Effector memory CD4-positive, alpha-beta T cell (primary cell): ENCODE measurements around the gene KIAA1586.
"Not testable (repeated sequence)": the region's sequence is repeated elsewhere in the genome, so short reads cannot be mapped to it uniquely, and the experiment has no call there.

Experiments used
- DNase-seq, 3 donors: peaks; one replicate each; pipeline ENCODE4 v3.0.0-alpha.2; 2020
- H3K27ac ChIP-seq: 2 replicates; pipeline ENCODE4 v1.7.0; 2013; ENCODE audit warnings: mild to moderate bottlenecking, low read length, moderate library complexity; ENCODE audit not compliant: insufficient read depth, poor library complexity, severe bottlenecking
- H3K27me3 ChIP-seq: replicated peaks from 2 replicates; pipeline ENCODE4 v1.7.0; 2013; ENCODE audit warnings: mild to moderate bottlenecking, low read length; ENCODE audit not compliant: insufficient read depth, control insufficient read depth, poor library complexity, severe bottlenecking
- H3K36me3 ChIP-seq: 2 replicates; pipeline ENCODE4 v1.7.0; 2013; ENCODE audit warnings: mild to moderate bottlenecking, low read length, moderate library complexity; ENCODE audit not compliant: control insufficient read depth, insufficient read depth
- H3K4me1 ChIP-seq: 2 replicates; pipeline ENCODE4 v1.7.0; 2013; ENCODE audit warnings: low read length, mild to moderate bottlenecking; ENCODE audit not compliant: control insufficient read depth, insufficient read depth, poor library complexity, severe bottlenecking
- H3K4me3 ChIP-seq: 2 replicates; pipeline ENCODE4 v1.7.0; 2013; ENCODE audit warnings: low read length, low read depth, mild to moderate bottlenecking; ENCODE audit not compliant: insufficient read depth, poor library complexity, severe bottlenecking
- H3K9me3 ChIP-seq: 2 replicates; pipeline ENCODE4 v1.7.0; 2013; ENCODE audit warnings: mild to moderate bottlenecking, low read length, moderate library complexity; ENCODE audit not compliant: control insufficient read depth

The KIAA1586 gene

GRCh38 chr6:57040011-57040410 lies 6.5 kb upstream of the KIAA1586 start:
- Histone ChIP-seq H3K27me3 (no peaks in the 10 kb centered on the region), H3K27ac (no peak overlapping the region), H3K4me1 (no peaks in the 10 kb centered on the region), H3K4me3 (no peak overlapping the region), H3K9me3 (no peaks in the 10 kb centered on the region), H3K36me3 (no peaks in the 10 kb centered on the region)
- DNase-seq = no peak

DNA sequence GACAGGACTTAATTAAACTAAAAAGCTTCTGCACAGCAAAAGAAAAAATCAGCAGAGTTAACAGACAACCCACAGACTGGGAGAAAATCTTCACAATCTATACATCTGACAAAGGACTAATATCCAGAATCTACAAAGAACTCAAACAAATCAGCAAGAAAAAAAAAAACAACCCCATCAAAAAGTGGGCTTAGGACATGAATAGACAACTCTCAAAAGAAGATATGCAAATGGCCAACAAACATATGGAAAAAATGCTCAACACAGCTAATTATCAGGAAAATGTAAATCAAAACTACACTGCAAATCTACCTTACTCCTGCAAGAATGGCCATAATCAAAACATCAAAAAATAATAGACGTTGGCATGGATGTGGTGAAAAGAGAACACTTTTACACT lies 2.4 kb upstream of the KIAA1586 start:
- H3K9me3 ChIP-seq, H3K27me3 ChIP-seq, H3K36me3 ChIP-seq, H3K4me3 ChIP-seq, H3K4me1 ChIP-seq, DNase-seq, H3K27ac ChIP-seq: not testable (repeated sequence)

DNA sequence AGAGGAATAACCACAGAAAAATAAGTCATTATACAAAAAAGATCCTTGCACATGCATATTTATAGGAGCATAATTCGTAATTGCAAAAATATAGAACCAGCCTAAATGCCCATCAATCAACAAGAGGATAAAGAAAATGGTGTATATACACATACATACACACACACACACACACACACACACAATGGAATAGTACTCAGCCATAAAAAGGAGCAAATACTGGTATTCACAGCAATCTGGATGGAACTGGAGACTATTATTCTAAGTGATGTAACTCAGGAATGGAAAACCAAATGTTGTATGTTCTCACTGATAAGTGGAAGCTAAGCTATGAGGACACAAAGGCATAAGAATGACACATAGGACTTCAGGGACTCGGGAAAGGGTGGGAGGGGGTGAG lies 1.9 kb upstream of the KIAA1586 start:
- DNase-seq = no peak
- H3K27ac ChIP-seq = no peak overlapping the region
- no peaks in the 10 kb centered on the region for H3K27me3 ChIP-seq
- no peaks in the 10 kb centered on the region for H3K4me1 ChIP-seq
- H3K36me3 ChIP-seq = no peaks in the 10 kb centered on the region
- no peaks in the 10 kb centered on the region for H3K9me3 ChIP-seq
- H3K4me3 ChIP-seq = no peak overlapping the region

DNA sequence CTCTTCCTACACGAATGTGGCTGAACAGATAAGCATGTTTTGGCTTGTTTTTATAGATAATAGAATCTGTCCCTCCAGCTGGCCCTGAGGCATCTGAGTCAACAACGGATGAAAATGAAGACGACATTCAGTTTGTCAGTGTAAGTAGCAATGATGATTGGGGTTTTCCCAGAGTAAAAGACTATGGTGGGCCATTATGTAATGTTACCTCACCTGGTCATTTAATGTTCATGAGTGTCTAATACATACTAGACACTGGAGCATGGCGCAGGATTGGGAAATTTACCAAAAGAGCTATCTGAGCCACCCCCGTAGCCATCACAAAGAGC lies 728 bp downstream of the KIAA1586 start:
- DNase-seq, H3K9me3 ChIP-seq, H3K4me3 ChIP-seq, H3K27me3 ChIP-seq, H3K27ac ChIP-seq, H3K36me3 ChIP-seq, H3K4me1 ChIP-seq: not testable (repeated sequence)

DNA sequence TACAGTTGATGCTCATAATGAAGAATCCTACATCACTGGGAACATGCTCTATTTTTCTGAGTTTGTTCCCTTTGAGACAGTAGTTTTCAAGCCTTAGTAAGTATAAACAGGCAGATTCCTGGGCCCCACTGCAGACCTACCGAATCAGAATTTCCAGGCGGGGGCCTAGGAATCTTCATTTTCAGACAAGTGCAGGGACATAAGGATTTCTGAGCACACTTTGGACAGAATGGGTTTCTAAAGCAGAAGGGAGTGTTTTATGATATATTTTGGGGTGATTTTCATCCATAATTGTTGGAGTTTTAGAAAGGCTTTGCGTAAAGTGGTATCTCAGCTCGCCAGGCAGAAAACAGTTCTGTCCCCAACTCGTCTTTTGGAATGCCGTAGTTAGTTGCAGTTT lies 1.4 kb downstream of the KIAA1586 start:
- H3K27me3 ChIP-seq, DNase-seq, H3K4me3 ChIP-seq, H3K36me3 ChIP-seq, H3K27ac ChIP-seq, H3K9me3 ChIP-seq, H3K4me1 ChIP-seq: not testable (repeated sequence)

DNA sequence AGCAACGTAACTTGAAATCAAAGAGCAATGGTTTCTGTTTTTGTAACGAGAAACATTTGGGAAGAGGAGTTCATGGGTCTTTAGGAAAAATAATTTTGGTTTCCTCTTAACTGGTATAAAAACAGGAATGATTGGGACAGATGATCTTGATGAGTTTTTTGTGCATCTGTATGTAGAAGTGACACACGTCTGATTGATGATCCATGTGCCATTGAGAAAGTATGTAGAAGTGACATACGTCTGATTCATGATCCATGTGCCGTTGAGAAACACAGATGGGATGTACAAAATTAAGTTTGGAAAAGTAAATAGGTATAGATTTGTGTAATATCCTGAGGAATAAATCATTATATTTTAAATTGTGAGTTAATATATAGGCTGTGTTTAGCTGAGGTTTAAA lies 2.1 kb downstream of the KIAA1586 start:
- Histone ChIP-seq H3K4me1 (no peaks in the 10 kb centered on the region), H3K36me3 (peaks cover 14% of the 10 kb centered on the region), H3K4me3 (no peak overlapping the region), H3K27me3 (no peaks in the 10 kb centered on the region), H3K9me3 (no peaks in the 10 kb centered on the region), H3K27ac (no peak overlapping the region)
- DNase-seq = no peak

- Histone ChIP-seq H3K27ac (no peak overlapping the region), H3K4me3 (no peak overlapping the region), H3K27me3 (no peaks in the 10 kb centered on the region), H3K9me3 (no peaks in the 10 kb centered on the region), H3K36me3 (peaks cover 3% of the 10 kb centered on the region), H3K4me1 (no peaks in the 10 kb centered on the region)
- DNase-seq = no peak
Measured at GRCh38 chr6:57063847-57064246, 17.4 kb downstream of the KIAA1586 start.

GRCh38 chr6:57064809-57065208 lies 18.3 kb downstream of the KIAA1586 start:
- DNase-seq = no peak
- Histone ChIP-seq H3K27me3 (no peaks in the 10 kb centered on the region), H3K36me3 (no peaks in the 10 kb centered on the region), H3K4me3 (no peak overlapping the region), H3K27ac (no peak overlapping the region), H3K4me1 (no peaks in the 10 kb centered on the region), H3K9me3 (no peaks in the 10 kb centered on the region)

DNA sequence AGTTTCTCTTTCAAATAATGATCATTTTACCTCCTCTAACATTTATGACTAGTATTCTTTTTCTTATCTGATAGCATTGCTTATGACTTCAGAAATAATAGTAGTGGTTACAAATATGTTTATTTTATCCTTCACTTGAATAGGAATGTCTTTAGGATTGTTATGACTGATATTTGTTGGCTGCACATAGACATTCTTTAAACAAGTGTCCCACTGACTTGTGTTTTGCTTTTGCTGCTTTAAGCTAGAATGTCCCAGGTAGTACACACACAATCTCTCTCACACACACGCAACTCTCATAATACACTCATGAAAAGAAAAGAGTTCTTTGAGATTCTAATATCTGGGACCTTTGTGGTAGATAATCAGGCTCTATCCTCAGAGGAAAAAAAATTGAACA lies 21.6 kb downstream of the KIAA1586 start:
- DNase-seq = no peak
- Histone ChIP-seq H3K36me3 (no peaks in the 10 kb centered on the region), H3K4me3 (no peak overlapping the region), H3K27me3 (no peaks in the 10 kb centered on the region), H3K4me1 (no peaks in the 10 kb centered on the region), H3K27ac (no peak overlapping the region), H3K9me3 (no peaks in the 10 kb centered on the region)

GRCh38 chr6:57069228-57069627 lies 22.7 kb downstream of the KIAA1586 start:
- H3K4me3 ChIP-seq = no peak overlapping the region
- no peaks in the 10 kb centered on the region for H3K9me3 ChIP-seq
- DNase-seq = no peak
- H3K27me3 ChIP-seq = no peaks in the 10 kb centered on the region
- no peak overlapping the region for H3K27ac ChIP-seq
- H3K36me3 ChIP-seq = no peaks in the 10 kb centered on the region
- H3K4me1 ChIP-seq = no peaks in the 10 kb centered on the region

GRCh38 chr6:57069920-57070331 lies 23.4 kb downstream of the KIAA1586 start:
- no peaks in the 10 kb centered on the region for H3K9me3 ChIP-seq
- DNase-seq = no peak
- no peaks in the 10 kb centered on the region for H3K36me3 ChIP-seq
- no peak overlapping the region for H3K4me3 ChIP-seq
- no peaks in the 10 kb centered on the region for H3K27me3 ChIP-seq
- H3K4me1 ChIP-seq = no peaks in the 10 kb centered on the region
- no peak overlapping the region for H3K27ac ChIP-seq
